GM13977 (cell line): ENCODE results near the gene FABP2.
"Not testable (repeated sequence)": the region's sequence is repeated elsewhere in the genome, so short reads cannot be mapped to it uniquely, and the experiment has no call there.

ENCODE experiments used
- DNase-seq: peaks from one replicate; pipeline ENCODE4 v3.0.0; 2012; ENCODE audit warnings: low spot score
- CTCF ChIP-seq: IDR thresholded peaks from 2 replicates; pipeline ENCODE4 v1.5.1; 2012; ENCODE audit warnings: mild to moderate bottlenecking, control low read depth; ENCODE audit not compliant: insufficient read depth; ENCODE audit errors: extremely low read depth, missing control alignments
- in situ Hi-C: fragments of 300-500 bp; cut with MboI; formaldehyde crosslinking; loops from one replicate; pipeline ENCODE4 v1.12.0; 2022; ENCODE audit warnings: low sequenced_read_pairs, low pct_unique_long_range_greater_than_20kb, mixed read lengths, inconsistent platforms; ENCODE audit not compliant: unreplicated experiment

Gene FABP2

GRCh38 chr4:119321921-119322687 lies at the start of gene FABP2:
TSS of gene FABP2 (minus strand) at chr4:119322138. CDS start at chr4:119322102, 36 bp downstream.
- in situ Hi-C loops: no loop called here
- no peak for DNase-seq
- no peak for TF ChIP-seq CTCF

- DNase-seq, in situ Hi-C loops: not testable (repeated sequence)
Observed at GRCh38 chr4:119370951-119371683, 49.2 kb upstream of the FABP2 start.

- peak; percentile 5 for DNase-seq
- in situ Hi-C loops: not testable (repeated sequence)
Observed at GRCh38 chr4:119370392-119370791, 48.5 kb upstream of the FABP2 start.

- DNase-seq, in situ Hi-C loops: not testable (repeated sequence)
Observed at GRCh38 chr4:119366802-119367201, 44.9 kb upstream of the FABP2 start.

- DNase-seq, in situ Hi-C loops: not testable (repeated sequence)
Observed at GRCh38 chr4:119364203-119364602, 42.3 kb upstream of the FABP2 start.

- in situ Hi-C loops, DNase-seq: not testable (repeated sequence)
Observed at GRCh38 chr4:119363372-119363771, 41.4 kb upstream of the FABP2 start.

GRCh38 chr4:119362413-119362812 lies 40.5 kb upstream of the FABP2 start:
- DNase-seq: not testable (repeated sequence)

GRCh38 chr4:119359873-119360272 lies 37.9 kb upstream of the FABP2 start:
- in situ Hi-C loops, DNase-seq: not testable (repeated sequence)

More at GRCh38 chr4:119362413-119362812, 40.5 kb upstream of the FABP2 start:
- in situ Hi-C loops: not testable (repeated sequence)

GRCh38 chr4:119356796-119357195 lies 34.9 kb upstream of the FABP2 start:
- in situ Hi-C loops, DNase-seq: not testable (repeated sequence)

GRCh38 chr4:119356041-119356440 lies 34.1 kb upstream of the FABP2 start:
- DNase-seq, in situ Hi-C loops: not testable (repeated sequence)

GRCh38 chr4:119353364-119353763 lies 31.4 kb upstream of the FABP2 start:
- DNase-seq, in situ Hi-C loops: not testable (repeated sequence)

GRCh38 chr4:119348169-119348568 lies 26.2 kb upstream of the FABP2 start:
- DNase-seq, in situ Hi-C loops: not testable (repeated sequence)

- DNase-seq, in situ Hi-C loops: not testable (repeated sequence)
Observed at GRCh38 chr4:119343293-119343692, 21.4 kb upstream of the FABP2 start.

GRCh38 chr4:119339895-119340294 lies 18.0 kb upstream of the FABP2 start:
- DNase-seq: not testable (repeated sequence)

More at GRCh38 chr4:119339895-119340294, 18.0 kb upstream of the FABP2 start:
- in situ Hi-C loops: not testable (repeated sequence)
